HG02759 (cell line): ENCODE data around the gene PTPRK.

Experiments
- ATAC-seq: cut with Tn5 transposase; IDR thresholded peaks from one replicate; pipeline ENCODE4 v1.9.1; 2021; ENCODE audit warnings: mild to moderate bottlenecking, moderate library complexity; ENCODE audit not compliant: unreplicated experiment

Gene PTPRK

GRCh38 chr6:128397996-128398395 lies 122.4 kb downstream of the PTPRK start:
- no peak for ATAC-seq

GRCh38 chr6:128395596-128395995 lies 124.8 kb downstream of the PTPRK start:
- ATAC-seq = no peak

GRCh38 chr6:128395188-128395587 lies 125.2 kb downstream of the PTPRK start:
- ATAC-seq = no peak

GRCh38 chr6:128394167-128394566 lies 126.2 kb downstream of the PTPRK start:
- no peak for ATAC-seq

- ATAC-seq = no peak
Measured at GRCh38 chr6:128389820-128390534, 130.4 kb downstream of the PTPRK start.

- ATAC-seq = no peak
Measured at GRCh38 chr6:128388380-128388779, 132.0 kb downstream of the PTPRK start.

GRCh38 chr6:128380891-128381290 lies 139.5 kb downstream of the PTPRK start:
- no peak for ATAC-seq

- no peak for ATAC-seq
Measured at GRCh38 chr6:128379577-128379976, 140.8 kb downstream of the PTPRK start.

GRCh38 chr6:128376952-128377503 lies 143.4 kb downstream of the PTPRK start:
- no peak for ATAC-seq

- no peak for ATAC-seq
Measured at GRCh38 chr6:128371136-128371535, 149.3 kb downstream of the PTPRK start.

GRCh38 chr6:128370072-128370471 lies 150.3 kb downstream of the PTPRK start:
- ATAC-seq = no peak

- ATAC-seq = no peak
Measured at GRCh38 chr6:128368213-128368944, 152.0 kb downstream of the PTPRK start.

GRCh38 chr6:128367437-128367836 lies 153.0 kb downstream of the PTPRK start:
- ATAC-seq = no peak

GRCh38 chr6:128365520-128366160 lies 154.8 kb downstream of the PTPRK start:
- ATAC-seq = no peak

- no peak for ATAC-seq
Measured at GRCh38 chr6:128364766-128365519, 155.5 kb downstream of the PTPRK start.

GRCh38 chr6:128363020-128363813 lies 157.2 kb downstream of the PTPRK start:
- ATAC-seq = no peak

- ATAC-seq = no peak
Measured at GRCh38 chr6:128361378-128361777, 159.0 kb downstream of the PTPRK start.

- no peak for ATAC-seq
Measured at GRCh38 chr6:128358244-128358776, 162.1 kb downstream of the PTPRK start.

- no peak for ATAC-seq
Measured at GRCh38 chr6:128357392-128358130, 162.8 kb downstream of the PTPRK start.
